ENCODE measurements around the gene C9orf152.

- TF ChIP-seq CTCF (IDR thresholded peaks at IDR 0.05) (no peak), POLR2AphosphoS5 (IDR thresholded peaks at IDR 0.05) (no peak)
Observed at GRCh38 chr9:110192531-110193261, 15.3 kb downstream of the C9orf152 start.
